HL-60 (cell line): ENCODE results near the gene FERMT3.

ENCODE experiments used
- DNase-seq, 2 experiments: peaks; one replicate each; pipeline ENCODE4 v3.0.0-alpha.2; 2010 to 2020; ENCODE audit warnings: low read depth in 1 of 2, low spot score in 1 of 2
- H3K27ac ChIP-seq: fragments of 250-450 bp; sonication (Bioruptor Pico); replicated peaks from 2 replicates; pipeline ENCODE4 v1.5.1; 2020; ENCODE audit warnings: mild to moderate bottlenecking, moderate library complexity
- H3K27me3 ChIP-seq: fragments of 250-450 bp; sonication (Bioruptor Pico); 2 replicates; pipeline ENCODE4 v1.5.1; 2021; ENCODE audit warnings: mild to moderate bottlenecking, moderate library complexity; ENCODE audit not compliant: insufficient read depth, poor library complexity, severe bottlenecking
- H3K4me3 ChIP-seq: replicated peaks from 2 replicates; pipeline ENCODE4 v1.5.1; 2011; ENCODE audit warnings: mild to moderate bottlenecking, control low read depth, low read length; ENCODE audit not compliant: insufficient read depth
- CTCF ChIP-seq: IDR thresholded peaks from one replicate; pipeline ENCODE4 v1.5.1; 2011; ENCODE audit warnings: low read length, control low read depth, inconsistent platforms; ENCODE audit not compliant: insufficient read depth
- GABPA ChIP-seq: IDR thresholded peaks from 2 replicates; pipeline ENCODE4 v1.6.1; 2012; ENCODE audit warnings: low read depth
- POLR2AphosphoS5 ChIP-seq: IDR thresholded peaks from 2 replicates; pipeline ENCODE4 v1.6.1; 2012; ENCODE audit warnings: low read depth
- REST ChIP-seq: IDR thresholded peaks from 2 replicates; pipeline ENCODE4 v1.6.1; 2012; ENCODE audit warnings: low read depth; ENCODE audit not compliant: insufficient replicate concordance
- SPI1 ChIP-seq: IDR thresholded peaks from 2 replicates; pipeline ENCODE4 v1.6.1; 2012; ENCODE audit warnings: low read depth, mild to moderate bottlenecking, borderline replicate concordance

FERMT3 gene

GRCh38 chr11:64241491-64242374 is 35.2 kb downstream of the FERMT3 start:
- DNase-seq, result peak in 1 of 2 experiments; percentile 39
- H3K4me3 ChIP-seq, result peak overlapping the region; percentile 80
- peak overlapping the region; percentile 97 for H3K27ac ChIP-seq
- TF ChIP-seq POLR2AphosphoS5 (no peak), GABPA (0 out of 2 replicates have a peak, but pooled peaks have one; percentile 19)
- no peaks in the 10 kb centered on the region for H3K27me3 ChIP-seq

- no peak overlapping the region for H3K4me3 ChIP-seq
- no peak overlapping the region for H3K27ac ChIP-seq
- H3K27me3 ChIP-seq, result no peaks in the 10 kb centered on the region
- DNase-seq, result no peak
- no peak for TF ChIP-seq REST
- TF ChIP-seq POLR2AphosphoS5, result peak; percentile 61; the same call in 1 of the 2 replicates
Measured at GRCh38 chr11:64243236-64243854, 36.8 kb downstream of the FERMT3 start.

- no peak overlapping the region for H3K27ac ChIP-seq
- TF ChIP-seq GABPA, result no peak
- TF ChIP-seq REST, result no peak
- no peak for TF ChIP-seq CTCF
- no peak; the same call in 1 of the 2 replicates for TF ChIP-seq POLR2AphosphoS5
- no peak for TF ChIP-seq SPI1
- no peak overlapping the region for H3K4me3 ChIP-seq
- DNase-seq, result no peak
- H3K27me3 ChIP-seq, result no peaks in the 10 kb centered on the region
Measured at GRCh38 chr11:64244107-64244506, 37.6 kb downstream of the FERMT3 start.

- Histone ChIP-seq H3K27me3 (no peaks in the 10 kb centered on the region), H3K4me3 (peak overlapping the region; percentile 81), H3K27ac (peak overlapping the region; percentile 93)
- TF ChIP-seq POLR2AphosphoS5, result no peak
- TF ChIP-seq SPI1, result no peak
- TF ChIP-seq CTCF, result no peak
- no peak for TF ChIP-seq REST
- no peak for TF ChIP-seq GABPA
- DNase-seq, result no peak
Measured at GRCh38 chr11:64244966-64245365, 38.4 kb downstream of the FERMT3 start.
